Medulla oblongata (tissue), 1 donor: ENCODE data around the gene NPTN.

Experiments used
- DNase-seq: peaks from one replicate; pipeline ENCODE4 v3.0.0-alpha.2; 2015; ENCODE audit errors: extremely low spot score

The NPTN gene

DNA sequence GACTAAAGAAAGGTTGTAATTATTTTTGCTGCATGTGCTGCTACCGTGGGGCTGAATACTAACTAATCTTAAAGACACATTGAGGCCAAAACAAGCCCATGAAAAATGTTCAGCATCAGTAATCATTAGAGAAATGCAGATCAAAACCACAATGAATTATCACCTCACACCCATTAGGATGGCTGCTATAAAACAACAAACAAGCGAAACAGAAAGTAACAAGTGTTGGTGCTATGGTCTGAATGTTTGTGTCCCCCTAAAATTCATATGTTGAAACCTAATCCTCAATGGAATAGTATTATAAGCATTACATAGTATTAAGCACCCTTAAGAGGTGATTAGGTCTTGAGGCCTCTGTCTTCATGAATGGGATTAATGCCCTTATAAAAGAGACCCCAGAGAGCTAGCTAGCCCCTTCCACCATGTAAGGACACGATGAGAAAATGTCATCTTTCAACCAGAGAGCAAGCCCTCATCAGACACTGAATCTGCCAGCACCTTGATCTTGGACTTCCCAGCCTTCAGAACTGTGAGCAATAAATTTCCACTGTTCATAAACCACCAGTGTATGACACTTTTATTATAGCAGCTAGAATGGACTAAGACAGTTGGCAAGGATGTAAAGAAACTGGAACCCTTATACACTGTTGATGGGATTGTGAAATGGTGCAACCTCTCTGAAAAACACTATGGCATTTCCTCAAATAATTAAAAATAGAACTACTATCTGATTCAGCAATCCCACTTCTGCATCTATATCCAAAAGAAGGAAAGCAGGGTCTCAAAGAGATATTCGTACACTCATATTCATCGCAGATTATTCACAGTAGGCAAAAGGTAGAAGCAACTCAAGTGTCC lies 114.1 kb downstream of the NPTN start:
- DNase-seq = no peak

DNA sequence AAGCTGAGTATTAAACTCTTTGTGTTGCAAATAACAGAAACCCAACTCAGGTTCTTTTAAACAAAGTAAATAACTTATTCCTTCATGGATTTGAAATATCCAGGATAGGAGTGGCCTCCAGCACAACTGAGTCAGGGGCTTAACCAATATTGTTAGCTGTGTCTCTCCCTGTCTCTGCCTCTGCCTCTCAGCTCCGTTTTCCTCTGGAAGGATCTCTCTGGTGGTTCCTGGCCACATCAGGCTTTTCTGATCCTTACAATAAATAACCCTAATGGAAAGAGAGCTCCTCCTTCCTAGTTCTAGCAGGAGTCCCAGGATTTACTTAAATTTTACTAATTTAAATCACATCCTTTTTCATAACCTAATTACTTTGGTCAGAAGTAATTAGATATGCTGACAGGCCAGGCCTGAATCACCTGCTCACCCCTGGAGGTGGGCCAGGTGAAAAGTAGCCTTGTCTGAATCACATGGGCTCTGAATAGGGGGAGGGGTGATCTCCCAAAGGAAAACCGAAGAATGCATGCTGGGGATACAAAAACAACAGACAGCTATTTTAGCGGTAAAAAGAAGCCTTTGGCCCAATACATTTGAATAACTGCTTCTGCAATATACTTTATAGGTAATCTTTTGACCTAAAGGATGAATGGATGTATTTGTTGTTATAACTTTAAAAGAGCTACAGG lies 114.9 kb downstream of the NPTN start:
- DNase-seq = no peak

DNA sequence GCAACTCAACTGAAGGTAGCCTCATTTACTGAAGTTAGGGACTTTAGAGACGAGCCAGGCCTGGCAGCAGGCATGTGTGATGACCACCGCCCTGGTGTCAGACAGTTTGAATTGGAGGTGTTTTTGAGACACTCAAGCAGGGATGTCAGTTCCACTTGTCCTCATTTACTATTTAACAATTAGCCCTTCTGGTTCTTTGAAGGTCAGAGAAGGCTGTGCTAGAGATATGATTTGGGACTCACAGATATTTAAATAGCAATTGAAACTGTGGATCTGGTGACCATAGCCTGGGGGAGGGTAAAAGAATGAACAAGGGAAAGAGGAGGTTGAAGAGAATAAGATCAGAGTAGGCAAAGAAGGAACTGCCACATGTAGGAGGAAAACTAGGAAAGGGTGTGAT lies 115.6 kb downstream of the NPTN start:
- no peak for DNase-seq

DNA sequence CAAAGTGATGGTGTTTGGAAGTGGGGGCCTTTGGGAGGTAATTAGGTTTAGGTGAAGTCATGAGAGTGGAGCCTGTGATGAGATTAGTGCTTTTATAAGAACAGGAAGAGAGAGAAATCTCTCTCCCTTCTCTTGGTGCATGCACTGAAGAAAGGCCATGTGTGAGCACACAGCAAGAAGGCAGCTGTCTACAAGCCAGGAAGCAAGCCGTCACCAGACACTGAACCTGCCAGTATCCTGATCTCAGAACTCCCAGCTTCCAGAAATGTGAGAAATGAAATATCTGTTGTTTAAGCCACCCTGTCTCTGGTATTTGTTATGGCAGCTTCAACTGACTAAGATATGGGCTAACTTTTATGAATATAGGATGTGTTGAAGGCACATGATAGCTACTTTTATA lies 117.7 kb downstream of the NPTN start:
- DNase-seq = no peak
